A172 (cell line): ENCODE data around the gene SUV39H1. TPM values are rescaled to one million over a fixed set of nuclear protein-coding genes. Genes with fewer than 3 reads are reported as not detected.
A peak's percentile ranks its signal among the peaks of the same experiment; 100 is the strongest.
"Not testable (repeated sequence)": the region's sequence is repeated elsewhere in the genome, so short reads cannot be mapped to it uniquely, and the experiment has no call there.

ENCODE experiments used
- DNase-seq: peaks from one replicate; pipeline ENCODE4 v3.0.0-alpha.2; 2015; ENCODE audit warnings: low spot score
- total RNA-seq: library from RNA; depleted of rRNA; stranded (reverse); fragments of >200 nt; shearing (Covaris generic); gene quantifications from 2 replicates; pipeline ENCODE4 v1.2.3, GENCODE V29; 2014

The SUV39H1 gene
- total RNA-seq, 1 experiment from 2014 or later, result 18.4 TPM

GRCh38 chrX:48688531-48689150 is 7.9 kb upstream of the SUV39H1 start:
- no peak for DNase-seq

- no peak for DNase-seq
Measured at GRCh38 chrX:48689208-48689920, 7.2 kb upstream of the SUV39H1 start.

DNA sequence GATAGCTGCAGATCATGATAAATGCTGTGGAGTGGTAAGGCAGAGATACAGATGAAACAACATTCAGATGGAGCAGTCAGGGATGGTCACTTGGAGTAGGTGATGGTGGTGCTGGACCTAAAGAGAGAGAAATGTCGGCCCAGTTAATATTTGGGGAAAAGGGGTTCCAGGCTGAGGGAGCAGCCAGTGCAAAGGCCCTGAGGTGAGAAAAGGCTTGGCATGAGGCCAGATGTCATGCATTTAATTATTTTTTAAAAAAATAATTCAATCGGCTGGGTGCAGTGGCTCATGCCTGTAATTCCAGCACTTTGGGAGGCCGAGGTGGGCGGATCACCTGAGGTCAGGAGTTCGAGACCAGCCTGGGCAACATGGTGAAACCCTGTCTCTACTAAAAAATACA is 4.8 kb upstream of the SUV39H1 start:
- DNase-seq, result not testable (repeated sequence)

DNA sequence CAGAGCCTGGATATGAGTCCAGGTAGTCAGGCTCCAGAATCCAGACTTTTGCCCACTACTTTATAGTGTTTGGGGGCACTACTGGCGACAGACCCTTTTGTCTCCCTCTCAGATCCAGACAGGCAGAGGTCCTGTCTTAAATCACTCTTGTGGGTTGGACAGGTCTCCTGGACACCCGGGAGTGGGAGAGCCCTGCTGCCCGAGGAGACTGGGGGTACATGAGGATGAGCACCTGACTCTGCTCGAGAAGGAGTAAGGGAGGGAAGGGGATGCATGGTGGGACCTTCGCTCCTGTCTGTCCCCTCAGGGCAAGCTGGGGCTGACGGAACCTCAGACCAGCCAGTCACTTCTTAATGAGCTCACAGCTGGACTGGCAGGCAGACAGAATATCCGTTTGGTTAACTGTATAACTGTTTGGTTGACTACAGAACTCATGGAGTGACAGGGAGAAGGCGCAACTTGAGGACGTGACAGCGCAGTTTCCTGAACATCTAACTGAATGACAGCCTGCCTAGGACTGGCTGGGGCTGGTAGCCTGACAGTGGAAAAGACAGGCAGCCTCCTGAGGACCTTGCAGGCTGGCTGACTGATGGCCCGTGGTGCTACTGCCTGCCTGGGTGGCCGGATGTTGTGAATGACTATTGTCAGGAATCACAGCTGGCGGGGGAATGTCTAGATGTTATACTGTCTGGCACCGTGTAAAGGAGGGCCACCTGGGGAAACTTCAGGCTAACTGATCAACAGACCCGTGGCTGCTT is 1.6 kb upstream of the SUV39H1 start:
- DNase-seq, result no peak

- no peak for DNase-seq
Measured at GRCh38 chrX:48695534-48695896, 1.0 kb upstream of the SUV39H1 start.

- DNase-seq, result no peak
Measured at GRCh38 chrX:48695925-48696300, 621 bp upstream of the SUV39H1 start.

DNA sequence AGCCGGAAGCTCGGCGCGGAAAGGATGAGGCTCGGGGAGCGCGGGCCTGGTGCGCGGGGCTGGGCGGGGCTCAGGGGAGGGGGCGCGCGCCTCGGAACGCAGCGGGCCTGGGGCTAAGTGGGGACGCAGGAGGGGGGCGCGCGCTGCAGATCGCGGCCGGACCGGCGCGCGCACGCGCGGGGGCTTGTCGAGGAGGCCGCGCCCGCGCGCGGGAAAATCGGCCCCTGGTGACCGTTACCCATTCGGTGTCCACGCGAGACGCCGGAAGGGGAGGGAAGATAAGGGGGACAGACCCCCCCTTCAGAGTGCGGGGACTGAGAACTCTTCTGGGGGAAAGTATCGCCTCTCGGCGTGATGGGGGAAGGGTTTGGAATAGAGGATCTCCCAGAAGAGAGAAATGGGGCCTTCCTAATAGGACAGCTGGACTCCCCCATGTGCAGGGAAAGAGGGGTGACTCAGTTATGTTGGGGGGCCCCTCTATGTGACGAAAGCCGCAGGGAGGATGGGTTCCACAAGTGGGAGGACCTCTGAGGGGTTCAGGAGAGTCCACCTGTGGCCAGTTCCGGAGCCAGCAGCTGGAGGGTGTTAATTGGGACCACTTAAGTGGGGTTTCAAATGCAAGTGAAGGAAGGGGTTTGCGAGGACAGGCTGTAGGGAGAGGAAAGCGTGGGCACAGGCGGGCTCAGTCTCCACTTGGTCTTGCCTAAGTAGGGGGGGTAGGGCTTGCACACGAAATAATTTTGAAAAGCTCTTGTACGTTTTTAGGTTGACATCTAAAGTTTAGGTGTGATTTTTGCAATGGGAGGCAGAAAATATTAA is 584 bp downstream of the SUV39H1 start:
- DNase-seq, result peak; percentile 51

- DNase-seq, result no peak
Measured at GRCh38 chrX:48698306-48698705, 1.8 kb downstream of the SUV39H1 start.

DNA sequence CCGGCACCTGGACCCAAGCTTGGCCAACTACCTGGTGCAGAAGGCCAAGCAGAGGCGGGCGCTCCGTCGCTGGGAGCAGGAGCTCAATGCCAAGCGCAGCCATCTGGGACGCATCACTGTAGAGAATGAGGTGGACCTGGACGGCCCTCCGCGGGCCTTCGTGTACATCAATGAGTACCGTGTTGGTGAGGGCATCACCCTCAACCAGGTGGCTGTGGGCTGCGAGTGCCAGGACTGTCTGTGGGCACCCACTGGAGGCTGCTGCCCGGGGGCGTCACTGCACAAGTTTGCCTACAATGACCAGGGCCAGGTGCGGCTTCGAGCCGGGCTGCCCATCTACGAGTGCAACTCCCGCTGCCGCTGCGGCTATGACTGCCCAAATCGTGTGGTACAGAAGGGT is 3.7 kb downstream of the SUV39H1 start:
- DNase-seq, result no peak

DNA sequence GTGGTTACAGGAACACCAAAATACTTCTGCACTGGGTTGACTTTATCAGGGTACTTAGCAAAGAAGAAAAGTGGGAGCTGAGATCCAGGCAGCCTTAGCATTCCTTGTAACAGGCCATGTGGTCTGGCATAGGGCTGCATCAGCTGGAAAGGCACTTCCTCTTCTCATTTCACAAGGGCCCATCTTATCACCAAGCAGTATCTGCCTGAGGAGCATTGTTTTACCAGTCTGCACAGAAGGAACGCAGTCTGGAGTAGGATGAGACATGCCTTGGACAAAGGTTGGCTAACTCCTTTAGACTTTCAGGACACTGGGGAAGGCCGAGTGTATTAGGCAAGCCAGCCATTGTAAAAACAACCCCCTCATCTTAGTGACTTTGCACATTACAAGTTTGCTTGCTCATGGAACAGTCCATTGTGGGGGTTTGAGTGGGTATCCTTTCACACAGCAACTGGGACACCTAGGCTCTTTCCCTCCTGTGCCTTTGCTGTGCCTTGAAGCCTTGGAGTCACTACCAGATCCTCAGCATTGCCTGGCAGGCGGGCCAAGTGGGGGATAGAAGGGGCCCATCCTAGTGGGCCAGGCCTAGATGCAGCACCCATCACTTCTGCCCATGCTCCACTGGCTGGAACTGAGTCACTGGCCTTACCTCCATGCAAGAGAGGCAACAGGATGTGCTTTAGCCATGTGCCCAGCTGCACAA is 4.6 kb downstream of the SUV39H1 start:
- DNase-seq, result no peak

GRCh38 chrX:48702032-48702431 is 5.5 kb downstream of the SUV39H1 start:
- DNase-seq, result no peak

GRCh38 chrX:48702716-48703115 is 6.2 kb downstream of the SUV39H1 start:
- DNase-seq, result no peak

GRCh38 chrX:48703228-48703627 is 6.7 kb downstream of the SUV39H1 start:
- no peak for DNase-seq

- peak; percentile 35 for DNase-seq
Measured at GRCh38 chrX:48703642-48704481, 7.3 kb downstream of the SUV39H1 start.

GRCh38 chrX:48705871-48706270 is 9.3 kb downstream of the SUV39H1 start:
- no peak for DNase-seq

DNA sequence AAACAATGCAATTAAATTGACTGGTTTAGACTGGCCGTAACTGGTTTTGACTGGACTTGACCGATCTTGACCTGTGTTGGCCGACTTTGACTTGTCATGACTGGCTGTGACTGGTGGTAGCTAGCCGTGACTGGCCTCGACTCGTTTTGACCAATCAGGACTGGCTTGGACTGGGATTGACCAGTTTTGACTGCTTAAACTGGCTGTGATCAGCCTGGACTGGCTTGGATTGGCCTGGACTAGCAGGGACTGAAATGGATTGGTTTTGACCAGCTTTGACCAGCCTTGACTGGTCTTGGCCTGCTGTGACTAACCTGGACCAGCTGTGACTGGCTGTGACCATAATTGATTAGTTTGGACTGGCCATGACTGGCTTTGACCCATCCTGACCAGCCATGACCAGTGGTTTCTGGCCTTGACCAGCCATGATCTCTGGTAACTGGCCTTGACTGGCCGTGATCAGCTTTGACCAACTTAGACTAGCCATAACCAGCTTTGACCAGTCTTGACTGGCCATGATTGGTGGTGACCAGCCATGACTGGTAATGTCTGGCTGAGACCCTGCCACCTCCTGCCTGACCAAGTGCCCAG is 13.1 kb downstream of the SUV39H1 start:
- no peak for DNase-seq

DNA sequence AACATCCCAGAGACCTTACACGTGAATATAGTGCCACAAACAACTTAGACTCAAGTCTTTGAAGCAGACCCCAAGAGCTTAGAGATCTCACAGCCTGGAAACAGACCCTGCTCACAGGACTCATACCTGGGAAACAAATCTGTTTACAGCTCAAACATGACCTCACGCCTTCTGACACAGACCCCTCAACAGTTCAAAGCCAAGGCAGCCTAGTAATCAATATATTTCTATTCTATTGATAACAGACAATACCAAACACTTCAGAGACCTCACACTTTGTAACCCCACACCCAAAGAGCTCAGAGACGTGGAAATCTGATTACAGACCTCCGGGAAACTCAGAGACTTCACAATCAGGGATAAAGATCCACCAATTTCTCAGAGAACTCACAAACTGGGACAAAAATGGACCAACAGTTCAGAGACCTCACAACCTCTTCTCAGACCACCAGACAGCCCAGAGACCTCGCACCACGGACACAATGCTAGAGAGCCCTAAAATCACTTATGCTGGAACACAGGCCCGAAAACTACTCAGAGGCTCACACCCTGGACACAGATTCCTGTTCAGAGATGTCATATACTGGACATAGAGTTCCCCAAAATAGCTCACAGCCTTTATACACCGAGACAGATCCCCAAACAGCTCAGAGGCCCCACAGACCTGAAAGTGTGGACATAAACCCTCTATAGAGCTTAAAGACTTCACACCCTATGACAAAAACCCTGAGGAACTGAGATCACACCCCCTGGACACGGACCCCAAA is 14.8 kb downstream of the SUV39H1 start:
- DNase-seq, result no peak

DNA sequence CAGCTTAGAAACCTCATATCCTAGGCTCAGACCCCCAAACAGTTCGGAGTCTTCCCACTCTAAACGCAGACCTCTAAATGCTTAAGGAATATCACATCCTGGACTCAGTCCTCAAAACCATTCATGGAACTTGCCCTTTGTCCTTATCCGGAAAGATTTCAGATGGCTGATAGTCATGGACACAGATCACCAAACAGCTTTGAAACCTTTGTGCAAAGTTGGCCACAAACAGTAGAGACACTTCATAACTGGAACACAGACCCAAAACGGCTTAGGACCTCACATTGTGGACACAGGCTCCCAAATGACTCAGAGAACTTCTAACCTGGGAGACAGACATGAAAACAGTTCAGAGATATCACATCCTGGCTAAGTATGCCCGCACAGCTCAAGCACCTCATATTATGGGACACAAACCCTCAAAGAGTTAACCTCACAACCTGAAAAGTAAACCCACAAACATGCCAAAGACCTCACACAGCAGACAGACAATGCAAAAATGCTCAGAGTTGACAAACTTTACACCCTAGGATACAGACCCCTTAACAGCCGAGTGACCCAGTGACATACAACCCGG is 15.5 kb downstream of the SUV39H1 start:
- no peak for DNase-seq

DNA sequence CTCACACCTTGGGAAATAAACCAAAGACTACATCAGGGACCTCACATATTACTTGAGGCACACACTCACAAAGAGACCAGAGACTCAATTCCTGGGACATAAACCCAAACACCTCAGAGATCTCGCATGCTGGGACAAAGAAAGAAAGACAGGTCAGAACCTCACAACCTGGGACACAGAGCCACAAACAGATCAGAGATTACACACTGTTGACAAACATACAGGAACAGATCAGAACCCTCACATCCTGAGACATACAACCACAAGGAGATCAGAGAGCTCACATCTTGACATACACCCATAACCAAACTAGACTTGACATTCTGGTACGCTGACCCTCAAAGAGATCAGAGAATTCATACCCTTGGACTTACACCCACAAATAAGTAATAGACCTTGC is 17.3 kb downstream of the SUV39H1 start:
- no peak for DNase-seq
